A673 (cell line): ENCODE measurements around the gene MAL.

Source experiments
- EZH2 ChIP-seq: fragments of 200-600 bp; sonication (generic); IDR thresholded peaks from 2 replicates; pipeline ENCODE4 v1.6.1; 2017; ENCODE audit warnings: borderline replicate concordance, low read depth, mild to moderate bottlenecking, mixed read lengths, antibody characterized with exemption, low read length; ENCODE audit not compliant: poor library complexity, severe bottlenecking
- TF ChIP-seq, protein P1 (sequence below): fragments of 300-800, 200-600 bp; sonication (generic); conservative IDR thresholded peaks from 2 replicates; pipeline ENCODE4 v1.5.1; 2017; ENCODE audit warnings: low read depth, mild to moderate bottlenecking, antibody characterized with exemption, low read length, moderate library complexity, mixed read lengths

DNA sequence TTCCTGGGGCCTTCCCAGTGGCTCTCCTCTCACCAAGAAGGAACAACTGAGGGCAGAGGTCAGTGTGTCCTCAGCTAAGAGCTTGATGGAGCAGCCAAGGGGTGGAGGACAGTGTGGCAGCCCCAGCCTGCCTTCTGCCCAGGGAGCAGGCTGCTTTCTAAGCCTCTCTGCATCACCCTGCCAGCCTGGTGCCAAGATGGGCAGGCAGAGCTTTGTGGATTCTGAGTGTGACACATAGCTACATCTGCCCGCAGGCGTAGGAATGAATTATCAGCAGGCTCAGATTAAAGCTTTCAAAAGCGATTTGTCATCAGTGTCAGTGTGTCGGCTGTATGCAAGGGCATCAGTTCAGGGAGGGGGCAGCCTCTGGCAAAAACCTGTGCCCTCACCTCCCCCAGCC is 8.7 kb downstream of the MAL start:
- no peak for TF ChIP-seq EZH2
- TF ChIP-seq, protein P1, sequence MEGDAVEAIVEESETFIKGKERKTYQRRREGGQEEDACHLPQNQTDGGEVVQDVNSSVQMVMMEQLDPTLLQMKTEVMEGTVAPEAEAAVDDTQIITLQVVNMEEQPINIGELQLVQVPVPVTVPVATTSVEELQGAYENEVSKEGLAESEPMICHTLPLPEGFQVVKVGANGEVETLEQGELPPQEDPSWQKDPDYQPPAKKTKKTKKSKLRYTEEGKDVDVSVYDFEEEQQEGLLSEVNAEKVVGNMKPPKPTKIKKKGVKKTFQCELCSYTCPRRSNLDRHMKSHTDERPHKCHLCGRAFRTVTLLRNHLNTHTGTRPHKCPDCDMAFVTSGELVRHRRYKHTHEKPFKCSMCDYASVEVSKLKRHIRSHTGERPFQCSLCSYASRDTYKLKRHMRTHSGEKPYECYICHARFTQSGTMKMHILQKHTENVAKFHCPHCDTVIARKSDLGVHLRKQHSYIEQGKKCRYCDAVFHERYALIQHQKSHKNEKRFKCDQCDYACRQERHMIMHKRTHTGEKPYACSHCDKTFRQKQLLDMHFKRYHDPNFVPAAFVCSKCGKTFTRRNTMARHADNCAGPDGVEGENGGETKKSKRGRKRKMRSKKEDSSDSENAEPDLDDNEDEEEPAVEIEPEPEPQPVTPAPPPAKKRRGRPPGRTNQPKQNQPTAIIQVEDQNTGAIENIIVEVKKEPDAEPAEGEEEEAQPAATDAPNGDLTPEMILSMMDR = no peak
